ENCODE data around the gene PHTF1. TPM values are rescaled to one million over a fixed set of nuclear protein-coding genes. Genes with fewer than 3 reads are reported as not detected.

Gene PHTF1
- polyA plus RNA-seq, 1 donor (not counting 4 experiments of a cell fraction or from before 2014, with no cell fraction given), result 6.8 TPM

GRCh38 chr1:113686891-113687618 is 72.2 kb downstream of the PHTF1 start:
- Histone ChIP-seq H3K4me2 (ENCODE audit: control insufficient read depth, extremely low read depth, insufficient read depth, low read depth, low read length) (no peak overlapping the region), H3K9ac (ENCODE audit: control insufficient read depth, extremely low read depth, insufficient read depth, low read length) (no peak overlapping the region), H3K4me1 (ENCODE audit: control insufficient read depth, extremely low read depth, insufficient read depth, low read length) (no peaks in the 10 kb centered on the region), H2AFZ (ENCODE audit: control insufficient read depth, low read length) (no peak overlapping the region), H3K27ac (ENCODE audit: control insufficient read depth, insufficient read depth, low read length) (no peak overlapping the region), H3K9me1 (ENCODE audit: control insufficient read depth, extremely low read depth, insufficient read depth, low read length) (no peaks in the 10 kb centered on the region), H3K79me2 (ENCODE audit: control insufficient read depth, insufficient read depth, low read length) (no peaks in the 10 kb centered on the region), H3K27me3 (ENCODE audit: control insufficient read depth, extremely low read depth, insufficient read depth, low read length) (no peaks in the 10 kb centered on the region), H3K4me3 (ENCODE audit: control insufficient read depth in 2 of 3, extremely low read depth in 1 of 3, insufficient read depth in 2 of 3, low read depth in 1 of 3, low read length in 3 of 3) (no peak overlapping the region), H4K20me1 (ENCODE audit: control insufficient read depth, extremely low read depth, insufficient read depth, low read length) (no peaks in the 10 kb centered on the region), H3K36me3 (ENCODE audit: control insufficient read depth in 2 of 2, extremely low read depth in 1 of 2, insufficient read depth in 2 of 2, low read length in 2 of 2) (no peaks in the 10 kb centered on the region), H3K9me3 (ENCODE audit: control insufficient read depth, low read depth, low read length) (no peaks in the 10 kb centered on the region)
- TF ChIP-seq EZH2 (IDR thresholded peaks at IDR 0.05; ENCODE audit: low read length), result no peak
- no peak for TF ChIP-seq CTCF (optimal IDR thresholded peaks at IDR 0.05 in 1 of 3, IDR thresholded peaks at IDR 0.05 in 1 of 3, conservative IDR thresholded peaks at IDR 0.05 in 1 of 3; ENCODE audit: extremely low read depth in 1 of 3, insufficient read depth in 2 of 3, low read length in 3 of 3)
- FAIRE-seq (no peak), DNase-seq (ENCODE audit: low read depth, low spot score) (no peak)
- dilution Hi-C loops (cut with MboI; ENCODE audit: extremely low pct_ligation_motif_present, low sequenced_read_pairs), result no loop called here

GRCh38 chr1:113684153-113684541 is 75.1 kb downstream of the PHTF1 start:
- Histone ChIP-seq H3K9ac (ENCODE audit: control insufficient read depth, extremely low read depth, insufficient read depth, low read length) (no peak overlapping the region), H3K4me1 (ENCODE audit: control insufficient read depth, extremely low read depth, insufficient read depth, low read length) (no peaks in the 10 kb centered on the region), H3K27me3 (ENCODE audit: control insufficient read depth, extremely low read depth, insufficient read depth, low read length) (no peaks in the 10 kb centered on the region), H3K36me3 (ENCODE audit: control insufficient read depth in 2 of 2, extremely low read depth in 1 of 2, insufficient read depth in 2 of 2, low read length in 2 of 2) (no peaks in the 10 kb centered on the region), H3K79me2 (ENCODE audit: control insufficient read depth, insufficient read depth, low read length) (no peaks in the 10 kb centered on the region), H3K27ac (ENCODE audit: control insufficient read depth, insufficient read depth, low read length) (no peak overlapping the region), H3K9me3 (ENCODE audit: control insufficient read depth, low read depth, low read length) (no peaks in the 10 kb centered on the region), H2AFZ (ENCODE audit: control insufficient read depth, low read length) (no peak overlapping the region), H4K20me1 (ENCODE audit: control insufficient read depth, extremely low read depth, insufficient read depth, low read length) (no peaks in the 10 kb centered on the region), H3K4me2 (ENCODE audit: control insufficient read depth, extremely low read depth, insufficient read depth, low read depth, low read length) (no peak overlapping the region), H3K9me1 (ENCODE audit: control insufficient read depth, extremely low read depth, insufficient read depth, low read length) (no peaks in the 10 kb centered on the region), H3K4me3 (ENCODE audit: control insufficient read depth in 2 of 3, extremely low read depth in 1 of 3, insufficient read depth in 2 of 3, low read depth in 1 of 3, low read length in 3 of 3) (no peak overlapping the region)
- FAIRE-seq (no peak), DNase-seq (ENCODE audit: low read depth, low spot score) (no peak)
- TF ChIP-seq CTCF (optimal IDR thresholded peaks at IDR 0.05 in 1 of 3, IDR thresholded peaks at IDR 0.05 in 1 of 3, conservative IDR thresholded peaks at IDR 0.05 in 1 of 3; ENCODE audit: extremely low read depth in 1 of 3, insufficient read depth in 2 of 3, low read length in 3 of 3) (no peak), EZH2 (IDR thresholded peaks at IDR 0.05; ENCODE audit: low read length) (no peak)
- dilution Hi-C loops (cut with MboI; ENCODE audit: extremely low pct_ligation_motif_present, low sequenced_read_pairs), result no loop called here

Measured in keratinocyte (primary cell).